ENCODE data around the gene EAF1.

The EAF1 gene

GRCh38 chr3:15426579-15427118 is 749 bp upstream of the EAF1 start:
- peaks cover 32% of the 10 kb centered on the region for H3K79me2 ChIP-seq (ENCODE audit: insufficient read depth, low read length)
- H3K9me2 ChIP-seq (ENCODE audit: low read depth, low read length), result no peaks in the 10 kb centered on the region
- no peaks in the 10 kb centered on the region for H3K9me3 ChIP-seq (ENCODE audit: low read length)
- TF ChIP-seq EZH2 (IDR thresholded peaks at IDR 0.05; ENCODE audit: borderline replicate concordance, low read length) (no peak), CTCF (IDR thresholded peaks at IDR 0.05; ENCODE audit: low read length) (no peak)
- H3F3A ChIP-seq (ENCODE audit: insufficient read depth, low read length), result no peaks in the 10 kb centered on the region
- no peaks in the 10 kb centered on the region for H3K27me3 ChIP-seq (ENCODE audit: insufficient read depth, low read length)
- H3K4me2 ChIP-seq (ENCODE audit: low read length), result peak overlapping the region; percentile 70
- peaks cover 34% of the 10 kb centered on the region for H3K36me3 ChIP-seq (ENCODE audit: insufficient read depth, low read length)
- H3K27ac ChIP-seq (ENCODE audit: low read depth, low read length, poor library complexity, severe bottlenecking), result no peak overlapping the region
- no peaks in the 10 kb centered on the region for H4K20me1 ChIP-seq (ENCODE audit: insufficient read depth, low read length)
- H3K4me1 ChIP-seq (ENCODE audit: insufficient read depth, low read length, severe bottlenecking), result peaks cover 37% of the 10 kb centered on the region
- H3K9ac ChIP-seq (ENCODE audit: low read length), result peak overlapping the region; percentile 83
- no peak overlapping the region for H2AFZ ChIP-seq (ENCODE audit: low read length)
- H3K4me3 ChIP-seq (ENCODE audit: low read depth, low read length, poor library complexity, severe bottlenecking), result peak overlapping the region; percentile 95

GRCh38 chr3:15427981-15428380 is 583 bp downstream of the EAF1 start:
- H3K27me3 ChIP-seq (ENCODE audit: insufficient read depth, low read length), result no peaks in the 10 kb centered on the region
- H3K9me2 ChIP-seq (ENCODE audit: low read depth, low read length), result no peaks in the 10 kb centered on the region
- peak overlapping the region; percentile 83 for H3K9ac ChIP-seq (ENCODE audit: low read length)
- peaks cover 37% of the 10 kb centered on the region for H3K36me3 ChIP-seq (ENCODE audit: insufficient read depth, low read length)
- H3K4me1 ChIP-seq (ENCODE audit: insufficient read depth, low read length, severe bottlenecking), result peaks cover 37% of the 10 kb centered on the region
- no peak overlapping the region for H3K27ac ChIP-seq (ENCODE audit: low read depth, low read length, poor library complexity, severe bottlenecking)
- TF ChIP-seq CTCF (IDR thresholded peaks at IDR 0.05; ENCODE audit: low read length) (no peak), EZH2 (IDR thresholded peaks at IDR 0.05; ENCODE audit: borderline replicate concordance, low read length) (no peak)
- H3K9me3 ChIP-seq (ENCODE audit: low read length), result no peaks in the 10 kb centered on the region
- H3K79me2 ChIP-seq (ENCODE audit: insufficient read depth, low read length), result peaks cover 32% of the 10 kb centered on the region
- no peaks in the 10 kb centered on the region for H3F3A ChIP-seq (ENCODE audit: insufficient read depth, low read length)
- peak overlapping the region; percentile 70 for H3K4me2 ChIP-seq (ENCODE audit: low read length)
- H4K20me1 ChIP-seq (ENCODE audit: insufficient read depth, low read length), result no peaks in the 10 kb centered on the region
- peak overlapping the region; percentile 95 for H3K4me3 ChIP-seq (ENCODE audit: low read depth, low read length, poor library complexity, severe bottlenecking)
- no peak overlapping the region for H2AFZ ChIP-seq (ENCODE audit: low read length)

- H3K79me2 ChIP-seq (ENCODE audit: insufficient read depth, low read length), result peaks cover 32% of the 10 kb centered on the region
- no peaks in the 10 kb centered on the region for H4K20me1 ChIP-seq (ENCODE audit: insufficient read depth, low read length)
- peak overlapping the region; percentile 95 for H3K4me3 ChIP-seq (ENCODE audit: low read depth, low read length, poor library complexity, severe bottlenecking)
- TF ChIP-seq EZH2 (IDR thresholded peaks at IDR 0.05; ENCODE audit: borderline replicate concordance, low read length) (no peak), CTCF (IDR thresholded peaks at IDR 0.05; ENCODE audit: low read length) (no peak)
- H3F3A ChIP-seq (ENCODE audit: insufficient read depth, low read length), result no peaks in the 10 kb centered on the region
- H3K36me3 ChIP-seq (ENCODE audit: insufficient read depth, low read length), result peaks cover 37% of the 10 kb centered on the region
- H3K9ac ChIP-seq (ENCODE audit: low read length), result peak overlapping the region; percentile 83; the same call in 1 of the 2 replicates
- peak overlapping the region; percentile 70 for H3K4me2 ChIP-seq (ENCODE audit: low read length)
- H3K9me3 ChIP-seq (ENCODE audit: low read length), result no peaks in the 10 kb centered on the region
- H3K27me3 ChIP-seq (ENCODE audit: insufficient read depth, low read length), result no peaks in the 10 kb centered on the region
- no peak overlapping the region for H2AFZ ChIP-seq (ENCODE audit: low read length)
- peaks cover 37% of the 10 kb centered on the region for H3K4me1 ChIP-seq (ENCODE audit: insufficient read depth, low read length, severe bottlenecking)
- H3K27ac ChIP-seq (ENCODE audit: low read depth, low read length, poor library complexity, severe bottlenecking), result no peak overlapping the region
- H3K9me2 ChIP-seq (ENCODE audit: low read depth, low read length), result no peaks in the 10 kb centered on the region
Measured at GRCh38 chr3:15428539-15428938, 1.1 kb downstream of the EAF1 start.

All from OCI-LY1 (cell line).